PC-9 (cell line): ENCODE data around the gene ESR2. TPM values are rescaled to one million over a fixed set of nuclear protein-coding genes. Genes with fewer than 3 reads are reported as not detected.

Experiments
- BruUV-seq: library from RNA; stranded (reverse); fragments of 400-500 nt; replicated peaks from 2 replicates; lab custom pipeline; 2021; lab: Mats Ljungman, UMichigan
- CTCF ChIA-PET: fragments of 300-600 bp; sonication (Branson Sonifier 250); formaldehyde crosslinking; loops from one replicate; lab custom pipeline; 2022; ENCODE audit warnings: antibody characterized with exemption; lab: Charles Lee
- POLR2A ChIA-PET: fragments of 300-600 bp; sonication (Branson Sonifier 250); formaldehyde crosslinking; loops from one replicate; lab custom pipeline; 2022; ENCODE audit warnings: antibody characterized with exemption; ENCODE audit not compliant: unreplicated experiment; lab: Charles Lee
- DNase-seq, 2 experiments: peaks; one replicate each; pipeline versions ENCODE4 v3.0.0 to v3.0.0-alpha.2; 2015 to 2022; ENCODE audit warnings: mixed read lengths in 1 of 2
- H2AFZ ChIP-seq: fragments of 200-600 bp; sonication (generic); 2 replicates; pipeline ENCODE4 v1.8.1; 2017; ENCODE audit warnings: antibody characterized with exemption
- H3F3A ChIP-seq: fragments of 200-600 bp; sonication (generic); 2 replicates; pipeline ENCODE4 v1.8.1; 2017; ENCODE audit warnings: antibody characterized with exemption, mild to moderate bottlenecking, low read depth; ENCODE audit not compliant: insufficient read depth
- H3K27ac ChIP-seq: fragments of 200-600 bp; sonication (generic); 2 replicates; pipeline ENCODE4 v1.6.1; 2016; ENCODE audit warnings: mixed run types
- H3K27me3 ChIP-seq: fragments of 200-600 bp; sonication (generic); 2 replicates; pipeline ENCODE4 v1.6.1; 2016; ENCODE audit warnings: low read depth, mixed run types; ENCODE audit not compliant: insufficient read depth
- H3K36me3 ChIP-seq: fragments of 200-600 bp; sonication (generic); 2 replicates; pipeline ENCODE4 v1.6.1; 2016; ENCODE audit warnings: low read depth, mixed run types
- H3K4me1 ChIP-seq: fragments of 200-600 bp; sonication (generic); replicated peaks from 2 replicates; pipeline ENCODE4 v1.6.1; 2016; ENCODE audit warnings: mixed run types; ENCODE audit not compliant: insufficient read depth
- H3K4me2 ChIP-seq: fragments of 200-600 bp; sonication (generic); 2 replicates; pipeline ENCODE4 v1.6.1; 2017; ENCODE audit warnings: mixed run types
- H3K4me3 ChIP-seq: fragments of 200-600 bp; sonication (generic); 2 replicates; pipeline ENCODE4 v1.6.1; 2016; ENCODE audit warnings: mixed run types
- H3K79me2 ChIP-seq: fragments of 200-600 bp; sonication (generic); 2 replicates; pipeline ENCODE4 v1.6.1; 2017; ENCODE audit warnings: low read depth, mixed run types
- H3K9me2 ChIP-seq: fragments of 200-600 bp; sonication (generic); 2 replicates; pipeline ENCODE4 v1.8.1; 2017; ENCODE audit warnings: mild to moderate bottlenecking; ENCODE audit not compliant: insufficient read depth
- H3K9me3 ChIP-seq: fragments of 200-600 bp; sonication (generic); 2 replicates; pipeline ENCODE4 v1.8.1; 2016; ENCODE audit warnings: low read depth; ENCODE audit not compliant: insufficient read depth
- H4K20me1 ChIP-seq: fragments of 200-600 bp; sonication (generic); 2 replicates; pipeline ENCODE4 v1.8.1; 2017; ENCODE audit not compliant: insufficient read depth
- CTCF ChIP-seq: fragments of 200-600 bp; sonication (generic); conservative IDR thresholded peaks from 2 replicates; pipeline ENCODE4 v1.6.1; 2017; ENCODE audit warnings: mixed run types, antibody characterized with exemption, mild to moderate bottlenecking, moderate library complexity
- EZH2 ChIP-seq: fragments of 200-600 bp; sonication (generic); IDR thresholded peaks from 2 replicates; pipeline ENCODE4 v1.8.0; 2017; ENCODE audit warnings: antibody characterized with exemption, low read depth
- intact Hi-C: fragments of 100-400 bp; cut with micrococcal nuclease; formaldehyde crosslinking; loops from one replicate; pipeline ENCODE4 v1.10.0; 2022; ENCODE audit not compliant: unreplicated experiment
- total RNA-seq: library from RNA; stranded (reverse); gene quantifications from 2 replicates; pipeline ENCODE4 v1.2.3, GENCODE V29; 2021

Gene ESR2
- total RNA-seq, 1 experiment from 2014 or later: 0.20 TPM

GRCh38 chr14:64281805-64282204 lies 12.4 kb downstream of the ESR2 start:
- intact Hi-C loops: no loop called here
- ChIA-PET CTCF (no interaction called here), POLR2A (no interaction called here)
- Histone ChIP-seq H3K9me2 (no peaks in the 10 kb centered on the region), H3K36me3 (no peaks in the 10 kb centered on the region), H3K79me2 (no peaks in the 10 kb centered on the region), H3K9me3 (no peaks in the 10 kb centered on the region), H3K4me3 (no peak overlapping the region), H2AFZ (no peak overlapping the region), H3K27ac (no peak overlapping the region), H3K4me2 (no peak overlapping the region), H3F3A (no peaks in the 10 kb centered on the region), H3K4me1 (0 out of 2 replicates have a peak, but pooled peaks cover 4% of the 10 kb centered on the region), H4K20me1 (no peaks in the 10 kb centered on the region), H3K27me3 (no peaks in the 10 kb centered on the region)
- no peak for TF ChIP-seq EZH2
- no peak for DNase-seq
- no TSS peak for BruUV-seq

- peak overlapping the region; percentile 8; the same call in 1 of the 2 replicates for H3K4me2 ChIP-seq
- H3K79me2 ChIP-seq: no peaks in the 10 kb centered on the region
- H3K9me2 ChIP-seq: no peaks in the 10 kb centered on the region
- no peak overlapping the region for H2AFZ ChIP-seq
- no TSS peak for BruUV-seq
- 0 out of 2 replicates have a peak, but pooled peaks cover 4% of the 10 kb centered on the region for H3K4me1 ChIP-seq
- no peak overlapping the region for H3K4me3 ChIP-seq
- H3K9me3 ChIP-seq: no peaks in the 10 kb centered on the region
- ChIA-PET CTCF (no interaction called here), POLR2A (no interaction called here)
- H3F3A ChIP-seq: no peaks in the 10 kb centered on the region
- peak; percentile 26 to 48 for DNase-seq
- H4K20me1 ChIP-seq: no peaks in the 10 kb centered on the region
- H3K27me3 ChIP-seq: no peaks in the 10 kb centered on the region
- no peak for TF ChIP-seq EZH2
- TF ChIP-seq CTCF: no peak
- no peak overlapping the region for H3K27ac ChIP-seq
- H3K36me3 ChIP-seq: no peaks in the 10 kb centered on the region
- intact Hi-C loops: no loop called here
These were observed 14.2 kb downstream of the ESR2 start for GRCh38 chr14:64279704-64280668.

GRCh38 chr14:64278458-64278857 lies 15.7 kb downstream of the ESR2 start:
- Histone ChIP-seq H3K27ac (no peak overlapping the region), H3K9me3 (no peaks in the 10 kb centered on the region), H3F3A (no peaks in the 10 kb centered on the region), H3K4me2 (no peak overlapping the region), H3K4me1 (0 out of 2 replicates have a peak, but pooled peaks cover 4% of the 10 kb centered on the region), H3K36me3 (no peaks in the 10 kb centered on the region), H4K20me1 (no peaks in the 10 kb centered on the region), H3K9me2 (no peaks in the 10 kb centered on the region), H2AFZ (no peak overlapping the region), H3K79me2 (no peaks in the 10 kb centered on the region), H3K27me3 (no peaks in the 10 kb centered on the region), H3K4me3 (no peak overlapping the region)
- ChIA-PET POLR2A (interaction anchor here (0.7 kb wide), 1 partner anchor 245 kb away, joined by 4 read pairs; no protein-coding TSS in a partner anchor), CTCF (no interaction called here)
- DNase-seq: no peak
- no peak for TF ChIP-seq EZH2
- TF ChIP-seq CTCF: no peak
- intact Hi-C loops: no loop called here
- BruUV-seq: no TSS peak
